Loucy (cell line): ENCODE results near the gene EIF4EBP2.

Source experiments
- CTCF ChIP-seq: fragments of 200-600 bp; sonication (generic); conservative IDR thresholded peaks from 2 replicates; pipeline ENCODE4 v1.5.1; 2014; ENCODE audit warnings: mild to moderate bottlenecking, antibody characterized with exemption, low read length
- EZH2phosphoT487 ChIP-seq: fragments of 200-600 bp; IDR thresholded peaks from 2 replicates; pipeline ENCODE4 v1.6.1; 2018; ENCODE audit warnings: antibody characterized with exemption, mild to moderate bottlenecking, moderate library complexity, borderline replicate concordance

- TF ChIP-seq CTCF (no peak), EZH2phosphoT487 (no peak)
Observed at GRCh38 chr10:70432101-70432500, 28.2 kb downstream of the EIF4EBP2 start.
